Left ventricle myocardium superior (tissue), 1 donor: ENCODE results near the gene CSNK1A1. TPM values are rescaled to one million over a fixed set of nuclear protein-coding genes. Genes with fewer than 3 reads are reported as not detected.
A peak's percentile ranks its signal among the peaks of the same experiment; 100 is the strongest.
"Not testable (repeated sequence)": the region's sequence is repeated elsewhere in the genome, so short reads cannot be mapped to it uniquely, and the experiment has no call there.

ENCODE experiments used
- ATAC-seq: fragments of 200-7000 bp; cut with Tn5 transposase; one replicate; pipeline ENCODE4 v1.9.1; 2020; ENCODE audit warnings: mild to moderate bottlenecking, moderate library complexity
- DNase-seq: peaks from one replicate; pipeline ENCODE4 v3.0.0-alpha.2; 2020
- intact Hi-C: fragments of 100-400 bp; cut with micrococcal nuclease; formaldehyde crosslinking; loops from one replicate; pipeline ENCODE4 v1.11.0; 2022
- total RNA-seq: library from RNA; stranded (reverse); fragmentation: NEBNext Ultra II Directional; extraction: Animal tissue kit (Norgen Biotek cat#: 25700); gene quantifications from one replicate; pipeline ENCODE4 v1.2.1, GENCODE V29; 2021
- donor health status: DM: no; HTN: yes; CAD: no; lungs with severe emphysema.

Gene CSNK1A1
- total RNA-seq, 1 donor from 2014 or later, result 214 TPM

DNA sequence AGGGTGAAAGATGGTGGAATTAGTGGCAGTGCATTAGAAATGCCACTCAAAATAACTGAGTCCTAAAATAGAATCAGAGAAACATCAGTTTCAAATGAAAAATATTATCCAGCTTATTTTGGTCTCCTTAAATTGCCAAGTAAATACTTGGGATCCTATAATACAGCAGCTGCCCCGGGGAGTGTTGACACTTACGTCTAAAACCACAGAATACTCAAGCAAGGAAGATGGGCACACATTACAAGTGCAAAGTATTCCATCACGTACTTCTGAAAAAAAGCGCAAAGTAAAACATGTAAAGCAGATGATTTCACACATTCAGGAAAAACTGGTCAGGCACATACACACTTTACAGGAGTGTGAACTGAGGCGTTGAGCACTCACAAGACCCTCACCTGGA is 27.7 kb upstream of the CSNK1A1 start:
- DNase-seq (no peak), ATAC-seq (no peak)
- intact Hi-C loops, result no loop called here

DNA sequence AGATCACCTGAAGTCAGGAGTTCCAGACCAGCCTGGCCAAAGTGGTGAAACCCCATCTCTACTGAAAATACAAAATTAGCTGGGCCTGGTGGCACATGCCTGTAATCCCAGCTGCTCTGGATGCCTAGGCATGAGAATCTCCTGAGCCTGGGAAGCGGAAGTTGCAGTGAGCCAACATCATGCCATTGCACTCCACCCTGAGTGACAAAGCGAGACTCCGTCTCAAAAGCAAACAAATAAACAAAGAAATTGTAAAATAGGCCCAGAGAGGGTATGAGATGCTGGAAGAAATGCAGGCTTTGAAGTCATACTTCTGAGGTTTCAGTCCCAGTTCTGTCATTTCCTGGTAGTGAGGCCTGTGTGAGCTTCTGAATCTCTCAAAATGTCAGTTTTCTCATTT is 24.8 kb upstream of the CSNK1A1 start:
- DNase-seq, result no peak
- intact Hi-C loops, result no loop called here

DNA sequence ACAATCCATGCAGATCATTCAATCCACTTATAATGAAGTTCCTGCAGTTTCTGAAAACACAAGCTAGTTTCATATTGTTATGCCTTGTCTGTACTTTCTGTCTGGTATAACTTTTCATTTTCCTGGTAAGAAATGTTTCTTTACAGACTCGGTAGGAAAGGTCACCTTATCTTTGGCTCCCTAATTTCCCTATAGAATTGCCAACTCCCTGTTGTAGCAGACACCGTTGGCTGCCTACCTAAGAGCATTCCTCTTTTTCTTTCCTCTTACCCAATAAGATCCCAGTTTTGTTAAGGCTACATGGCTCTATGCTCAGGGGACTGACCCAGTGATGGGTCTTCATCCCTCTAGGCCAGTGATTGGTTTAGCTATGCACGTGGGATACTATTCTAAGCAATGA is 23.9 kb upstream of the CSNK1A1 start:
- intact Hi-C loops, result no loop called here
- DNase-seq (no peak), ATAC-seq (no peak)

More for the DNA sequence above, 24.8 kb upstream of the CSNK1A1 start:
- ATAC-seq, result no peak

DNA sequence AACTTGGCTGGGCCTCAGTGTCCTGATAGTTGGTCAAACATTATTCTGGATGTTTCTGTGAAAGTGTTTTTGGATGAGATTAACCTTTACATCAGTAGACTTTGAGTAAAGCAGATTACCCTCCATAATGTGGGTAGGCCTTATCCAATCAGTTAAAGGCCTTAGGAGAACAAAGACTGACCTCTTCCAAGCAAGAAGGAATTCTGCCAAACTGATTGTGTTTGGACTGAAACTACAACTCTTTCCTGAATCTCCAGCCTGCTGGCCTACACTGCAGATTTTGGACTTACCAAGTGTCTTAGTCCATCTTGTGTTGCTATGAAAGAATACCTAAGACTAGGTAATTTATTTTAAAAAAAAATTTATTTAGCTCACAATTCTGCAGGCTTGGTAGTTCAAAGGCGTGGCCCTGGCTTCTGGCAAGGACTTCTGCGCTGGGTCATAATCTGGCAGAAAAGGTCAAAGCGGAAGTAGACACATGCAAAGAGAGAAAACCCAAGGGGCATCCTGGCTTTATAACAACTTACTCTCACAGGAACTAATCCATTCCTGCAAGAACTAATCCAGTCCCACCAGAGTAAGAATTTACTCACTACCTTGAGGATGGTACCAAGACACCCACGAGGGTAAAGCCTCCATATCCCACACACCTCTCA is 21.5 kb upstream of the CSNK1A1 start:
- DNase-seq, result no peak
- ATAC-seq, result peak; percentile 21
- intact Hi-C loops, result no loop called here

DNA sequence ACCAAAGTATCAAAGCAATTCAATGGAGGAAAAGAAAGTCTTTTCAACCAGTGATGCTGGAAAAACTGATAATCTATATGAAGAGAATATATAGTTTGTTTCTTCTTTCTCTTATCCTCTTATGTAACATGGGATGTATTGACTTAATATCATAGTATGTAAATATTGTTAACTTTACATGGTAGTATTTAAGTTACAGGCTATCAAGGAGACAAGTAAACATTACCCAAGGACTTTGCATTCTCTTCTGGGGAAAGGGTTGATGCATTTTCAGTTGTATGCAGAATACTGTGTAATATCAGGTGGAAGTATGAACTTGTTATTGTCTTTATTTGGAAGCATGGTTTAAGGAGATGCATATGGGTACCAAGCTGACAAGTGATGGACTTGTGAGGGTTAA is 20.9 kb upstream of the CSNK1A1 start:
- no peak for ATAC-seq
- no peak for DNase-seq
- intact Hi-C loops, result no loop called here

DNA sequence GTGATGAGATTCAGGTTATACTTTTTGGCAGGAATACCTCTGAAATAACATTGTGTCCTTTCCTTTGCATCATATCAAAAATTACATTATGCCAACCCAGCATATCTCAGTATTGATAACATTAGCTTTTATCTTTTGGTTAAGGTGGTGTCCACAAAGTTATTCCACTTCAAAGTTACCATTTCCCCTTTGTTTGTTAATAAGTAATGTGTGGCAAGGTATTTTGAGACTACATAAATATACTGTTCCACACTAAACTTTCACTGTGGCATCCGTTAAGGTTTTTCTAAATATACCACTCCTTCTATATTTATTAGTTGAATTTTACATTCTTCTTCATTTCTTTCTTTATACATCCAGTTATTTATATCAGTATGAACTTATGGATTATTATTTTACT is 16.0 kb upstream of the CSNK1A1 start:
- no peak for ATAC-seq
- intact Hi-C loops, result loop anchor here (10.0 kb wide), 1 partner anchor 182 kb away; no protein-coding TSS in a partner anchor
- DNase-seq, result no peak

DNA sequence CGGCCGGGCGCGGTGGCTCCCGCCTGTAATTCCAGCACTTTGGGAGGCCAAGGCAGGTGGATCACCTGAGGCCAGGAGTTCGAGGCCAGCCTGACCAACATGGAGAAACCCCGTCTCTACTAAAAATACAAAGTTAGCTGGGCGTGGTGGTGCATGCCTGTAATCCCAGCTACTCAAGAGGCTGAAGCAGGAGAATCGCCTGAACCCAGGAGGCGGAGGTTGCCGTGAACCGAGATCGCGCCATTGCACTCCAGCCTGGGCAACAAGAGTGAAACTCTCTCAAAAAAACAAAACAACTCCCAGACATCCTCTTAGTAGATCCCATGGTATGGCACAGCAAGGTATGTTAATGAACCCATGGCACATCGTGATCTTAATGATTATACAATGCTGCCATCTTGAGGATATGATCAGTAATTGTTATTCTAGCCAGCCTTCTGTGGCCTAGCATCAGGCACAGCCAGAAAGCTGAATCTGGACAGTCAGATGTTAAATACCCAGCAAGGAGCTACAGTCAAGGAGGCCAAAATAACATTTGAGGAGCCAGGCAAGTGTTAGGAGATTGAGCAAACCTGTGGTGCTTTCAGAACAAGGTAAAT is 13.4 kb upstream of the CSNK1A1 start:
- intact Hi-C loops, result loop anchor here (5.0 to 10.0 kb wide), 2 partner anchors 127 to 180 kb away; no protein-coding TSS in a partner anchor
- peak; percentile 82 for ATAC-seq
- DNase-seq, result not testable (repeated sequence)

DNA sequence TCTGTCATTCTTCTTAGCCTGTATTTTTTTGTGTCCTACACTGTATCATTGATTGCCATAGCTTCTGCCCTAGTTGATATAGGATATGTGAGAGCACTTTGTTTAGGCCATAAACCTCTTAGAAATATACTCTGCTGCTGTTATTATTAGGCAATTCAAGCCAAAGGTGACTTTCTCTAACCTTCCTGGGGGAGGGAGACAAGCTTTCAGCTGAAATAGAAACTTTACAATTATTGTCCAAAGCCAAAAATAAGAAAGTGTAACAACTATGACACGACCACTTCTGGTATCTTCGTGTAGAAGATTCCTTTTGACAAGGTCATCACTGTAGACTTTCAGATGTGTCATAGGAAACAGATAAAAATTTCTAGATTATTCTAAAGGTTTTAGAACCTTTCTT is 12.2 kb upstream of the CSNK1A1 start:
- intact Hi-C loops, result loop anchor here (5.0 to 10.0 kb wide), 2 partner anchors 126 to 179 kb away; no protein-coding TSS in a partner anchor
- ATAC-seq (no peak), DNase-seq (no peak)

DNA sequence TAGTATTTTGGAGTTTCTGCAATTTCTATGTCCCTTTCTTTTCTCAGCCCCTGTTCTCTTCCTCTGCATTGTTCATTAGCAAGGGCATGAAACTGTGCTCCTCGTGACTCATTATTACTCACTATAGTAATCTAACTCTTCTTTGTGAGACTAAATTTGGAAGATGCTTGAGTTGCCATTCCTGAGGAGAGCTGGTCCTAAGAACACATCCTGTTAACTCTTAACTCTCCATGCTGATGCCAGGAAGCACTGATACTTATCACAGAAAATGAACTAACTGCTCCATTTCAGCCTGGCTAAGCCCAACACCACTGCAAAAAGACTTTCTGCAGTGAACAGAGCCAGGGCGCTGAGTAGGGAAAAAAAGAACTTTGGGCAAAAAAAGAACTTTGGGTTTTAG is 10.6 kb upstream of the CSNK1A1 start:
- intact Hi-C loops, result loop anchor here (5.0 to 10.0 kb wide), 2 partner anchors 125 to 177 kb away; no protein-coding TSS in a partner anchor
- no peak for DNase-seq
- ATAC-seq, result peak; percentile 91

DNA sequence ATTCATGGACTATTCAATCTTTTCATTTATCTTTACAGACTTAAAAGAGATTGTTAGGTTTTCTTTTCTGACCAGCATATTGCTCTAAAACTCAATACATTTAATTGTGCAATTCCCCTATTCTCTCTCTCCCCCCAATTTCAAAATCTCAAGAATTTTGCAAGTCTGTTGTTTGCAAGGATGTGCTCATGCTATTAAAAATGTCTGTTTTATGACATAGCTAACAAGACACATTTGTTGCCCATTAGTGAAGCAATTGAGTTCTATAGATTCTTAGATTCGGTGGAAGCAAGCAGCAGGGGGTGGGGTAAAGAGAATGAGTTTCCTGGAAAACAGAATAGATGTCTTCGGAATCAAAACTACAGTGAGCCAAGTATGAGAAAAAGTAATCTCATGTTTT is 8.5 kb upstream of the CSNK1A1 start:
- DNase-seq, result no peak
- intact Hi-C loops, result loop anchor here (5.0 to 10.0 kb wide), 2 partner anchors 122 to 175 kb away; no protein-coding TSS in a partner anchor
- no peak for ATAC-seq

DNA sequence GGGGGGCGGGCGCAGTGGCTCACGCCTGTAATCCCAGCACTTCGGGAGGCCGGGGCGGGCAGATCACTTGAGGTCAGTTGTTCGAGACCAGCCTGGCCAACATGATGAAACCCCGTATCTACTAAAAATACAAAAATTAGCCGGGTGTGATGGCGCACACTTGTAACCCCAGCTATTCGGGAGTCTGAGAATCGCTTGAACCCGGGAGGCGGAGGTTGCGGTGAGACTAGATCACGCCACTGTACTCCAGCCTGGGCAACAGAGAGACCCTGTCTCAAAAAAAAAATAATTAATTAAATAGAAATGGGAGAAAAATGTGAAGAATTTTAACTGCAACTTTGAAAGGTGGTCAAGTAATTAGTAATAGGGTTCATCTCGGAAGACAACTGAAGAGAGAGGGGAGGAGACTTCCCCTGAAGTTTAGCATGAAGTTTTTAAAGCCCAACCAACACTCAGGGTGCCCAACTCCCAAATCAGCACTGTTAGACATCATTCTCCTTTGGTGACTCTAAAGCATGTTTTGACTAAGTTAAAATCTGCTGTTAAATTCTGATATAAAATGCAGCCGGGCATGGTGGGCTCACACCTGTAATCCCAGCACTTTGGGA is 1.4 kb upstream of the CSNK1A1 start:
- DNase-seq (no peak), ATAC-seq (no peak)
- intact Hi-C loops, result loop anchor here (5.0 kb wide), 1 partner anchor 110 kb away; no protein-coding TSS in a partner anchor

DNA sequence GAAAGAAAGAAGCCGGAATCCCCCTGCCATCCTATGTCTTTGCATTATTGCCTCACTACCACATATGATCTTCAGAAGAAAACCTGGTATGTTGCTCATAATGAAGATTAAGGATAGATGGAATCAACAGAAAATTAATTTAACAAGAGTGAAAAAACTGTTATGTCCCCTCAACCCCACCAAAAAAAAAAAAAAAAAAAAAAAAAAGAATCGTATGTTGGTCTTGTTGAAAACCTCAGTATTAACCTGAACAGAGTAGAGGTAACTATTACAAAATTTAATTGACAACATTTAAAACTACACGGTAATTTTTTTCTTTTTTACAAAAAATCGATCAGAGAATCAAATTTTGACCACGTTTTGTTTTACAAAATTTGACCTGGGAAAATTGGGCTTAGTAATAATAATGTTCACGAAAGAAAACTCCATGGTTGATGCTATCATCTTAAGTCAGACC is 827 bp upstream of the CSNK1A1 start:
- no peak for DNase-seq
- intact Hi-C loops, result loop anchor here (5.0 kb wide), 1 partner anchor 110 kb away; no protein-coding TSS in a partner anchor
- ATAC-seq, result no peak

DNA sequence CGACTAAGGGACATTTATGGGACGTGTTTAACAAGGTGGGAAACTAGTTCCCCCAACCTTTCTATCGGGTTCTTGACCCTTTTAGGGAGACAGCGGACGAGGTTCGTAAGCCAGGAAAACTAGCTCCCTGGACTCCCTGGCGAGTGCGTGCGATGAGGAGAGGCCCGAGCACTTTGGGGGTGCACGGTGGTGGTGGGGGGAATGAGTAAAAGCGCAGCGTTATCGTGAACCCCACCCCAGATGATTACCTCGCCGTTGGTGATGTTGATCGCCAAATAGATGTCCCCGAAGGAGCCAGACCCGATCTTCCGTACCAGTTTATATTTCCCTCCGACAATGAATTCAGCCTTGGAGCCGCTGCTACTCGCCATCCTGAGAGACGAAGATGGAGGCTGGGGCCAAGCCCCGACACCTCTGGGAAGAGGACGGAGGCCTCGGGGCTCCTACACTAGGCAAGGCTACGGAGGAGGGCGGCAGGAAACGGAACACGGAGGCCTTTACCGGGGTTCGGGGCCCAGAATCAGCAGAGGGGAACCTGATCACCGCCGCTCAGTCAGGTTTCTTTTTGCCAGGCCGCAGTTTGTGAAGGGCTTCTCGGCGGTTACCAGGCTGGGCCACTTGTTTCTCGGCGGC is 529 bp downstream of the CSNK1A1 start:
- no peak for DNase-seq
- peak; percentile 21 for ATAC-seq
- intact Hi-C loops, result loop anchor here (5.0 kb wide), 1 partner anchor 108 kb away; no protein-coding TSS in a partner anchor

DNA sequence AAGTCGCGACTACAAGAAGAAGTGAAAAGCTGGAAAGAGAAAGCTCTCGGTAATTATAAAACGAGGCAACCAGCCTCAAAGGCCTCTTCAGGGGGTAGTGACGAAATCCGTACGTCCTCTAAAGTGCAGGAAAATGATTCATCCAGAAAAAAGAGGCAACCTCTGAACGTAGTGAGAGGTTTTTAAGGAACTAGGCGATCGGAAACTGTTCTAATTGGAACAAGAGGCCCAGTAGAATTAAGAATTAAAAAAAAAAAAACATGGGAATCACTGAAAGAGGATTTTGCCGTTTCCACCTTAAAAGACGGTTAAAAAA is 1.0 kb downstream of the CSNK1A1 start:
- intact Hi-C loops, result loop anchor here (5.0 kb wide), 1 partner anchor 108 kb away; no protein-coding TSS in a partner anchor
- DNase-seq (no peak), ATAC-seq (no peak)

DNA sequence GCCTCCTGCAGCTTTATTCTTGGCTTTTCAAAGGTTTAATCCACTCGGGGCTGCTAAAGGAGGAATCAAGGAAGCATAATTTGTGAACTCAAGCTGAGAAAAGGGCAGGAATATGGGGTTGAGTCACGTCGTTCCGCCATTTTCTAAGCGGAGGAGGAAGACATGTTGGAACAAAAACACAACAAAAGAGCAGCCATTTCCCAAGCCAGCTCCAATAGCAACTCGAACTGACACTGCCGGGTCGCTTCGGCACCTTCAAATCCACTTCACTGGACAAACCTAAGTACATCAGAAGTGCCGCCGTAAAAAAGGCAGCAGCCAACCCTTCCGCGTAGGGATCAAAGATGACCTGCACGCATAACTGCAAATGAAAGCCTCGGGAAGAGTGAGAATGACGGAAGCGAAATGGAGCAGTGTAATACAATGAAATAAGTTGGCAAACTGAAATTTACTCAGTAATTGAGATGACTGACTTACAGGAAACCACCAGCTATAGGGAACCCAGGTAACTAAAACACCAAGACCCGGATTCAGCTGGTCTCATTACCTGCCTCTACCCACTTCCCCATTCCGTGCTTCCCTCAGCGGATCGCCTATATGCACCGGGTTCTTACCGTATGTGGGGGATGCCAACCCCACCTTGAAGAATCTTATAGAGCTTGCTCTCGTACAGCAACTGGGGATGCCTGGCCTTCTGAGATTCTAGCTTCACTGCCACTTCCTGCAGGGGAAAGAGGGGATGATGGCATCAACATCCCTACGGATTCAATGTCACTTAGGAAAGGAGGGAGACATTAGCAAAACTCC is 1.6 kb downstream of the CSNK1A1 start:
- no peak for DNase-seq
- intact Hi-C loops, result loop anchor here (5.0 kb wide), 1 partner anchor 107 kb away; no protein-coding TSS in a partner anchor
- no peak for ATAC-seq

DNA sequence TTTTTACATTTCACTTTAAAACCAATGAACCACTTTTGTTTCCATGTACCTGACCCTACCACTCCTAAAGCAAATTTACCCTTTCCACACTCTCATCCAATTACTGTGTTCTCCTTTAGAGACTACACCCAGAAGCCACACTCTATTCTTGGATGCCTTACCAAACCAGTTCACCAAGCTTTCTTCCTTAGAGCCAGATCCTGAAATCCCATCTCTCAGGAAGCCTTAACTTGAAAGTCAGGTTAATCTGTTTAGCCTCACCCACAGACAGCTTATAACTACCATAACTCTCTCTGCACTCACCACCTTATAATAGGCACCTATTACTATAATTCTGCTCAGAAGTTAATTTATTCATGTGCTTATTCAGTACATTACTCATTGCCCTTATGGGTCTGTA is 4.3 kb downstream of the CSNK1A1 start:
- no peak for DNase-seq
- intact Hi-C loops, result no loop called here
- ATAC-seq, result no peak

DNA sequence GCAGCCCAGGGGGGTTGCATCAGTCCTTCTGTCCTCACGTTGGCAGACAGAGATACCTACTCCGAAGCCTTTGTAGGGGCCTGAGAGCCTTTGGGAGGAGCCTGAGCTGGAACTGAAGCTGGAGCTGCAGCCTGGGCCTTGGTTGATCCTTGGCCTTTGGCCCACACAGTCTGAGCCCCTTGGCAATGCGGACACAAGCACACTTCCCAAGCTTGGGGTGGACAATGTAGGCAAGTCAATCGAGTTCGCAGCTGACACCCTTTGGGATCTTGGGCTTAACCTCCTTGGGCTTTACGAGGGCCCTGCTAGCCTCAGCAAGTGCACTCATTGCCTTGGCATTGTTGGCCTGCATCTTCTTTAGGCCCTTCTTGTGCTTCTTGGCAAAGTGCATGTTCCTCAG is 5.9 kb downstream of the CSNK1A1 start:
- DNase-seq (no peak), ATAC-seq (no peak)
- intact Hi-C loops, result no loop called here

DNA sequence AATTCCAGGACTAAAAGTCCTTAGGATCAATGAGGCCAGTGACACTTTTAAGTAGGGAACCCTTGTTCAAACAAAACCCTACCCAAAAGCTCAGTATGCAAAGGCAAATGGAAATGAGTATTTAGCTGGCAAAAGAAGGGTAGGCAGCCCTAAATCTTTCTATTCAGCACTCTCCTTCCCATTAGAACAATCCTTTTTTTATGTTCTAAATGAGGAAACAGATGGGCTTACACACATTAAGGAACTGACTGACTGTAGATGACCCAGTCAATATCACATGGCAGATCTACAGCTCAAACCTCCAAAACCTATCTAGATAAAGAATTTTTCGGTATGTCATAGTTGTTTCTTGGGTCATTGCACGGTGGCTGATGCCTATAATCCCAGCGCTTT is 7.2 kb downstream of the CSNK1A1 start:
- intact Hi-C loops, result no loop called here
- ATAC-seq (no peak), DNase-seq (no peak)
